Parathyroid adenoma (tissue), 2 donors: Measurements from ENCODE around the gene FYTTD1.

Experiments used
- H2AFZ ChIP-seq: fragments of 300-600 bp; sonication (generic); one replicate; pipeline ENCODE4 v1.7.0; 2017; ENCODE audit warnings: antibody characterized with exemption, mild to moderate bottlenecking
- H3K27ac ChIP-seq: fragments of 300-600 bp; sonication (generic); one replicate; pipeline ENCODE4 v1.7.0; 2017
- H3K27me3 ChIP-seq: fragments of 300-600 bp; sonication (generic); one replicate; pipeline ENCODE4 v1.7.0; 2017; ENCODE audit warnings: low read length; ENCODE audit not compliant: control insufficient read depth, insufficient read depth
- H3K36me3 ChIP-seq: fragments of 300-600 bp; sonication (generic); one replicate; pipeline ENCODE4 v1.7.0; 2017; ENCODE audit warnings: low read length; ENCODE audit not compliant: control insufficient read depth, insufficient read depth
- H3K4me1 ChIP-seq: fragments of 300-600 bp; sonication (generic); one replicate; pipeline ENCODE4 v1.7.0; 2017; ENCODE audit warnings: control low read depth
- H3K4me2 ChIP-seq: fragments of 300-600 bp; sonication (generic); one replicate; pipeline ENCODE4 v1.7.0; 2017; ENCODE audit warnings: low read length
- H3K4me3 ChIP-seq: fragments of 300-600 bp; sonication (generic); one replicate; pipeline ENCODE4 v1.7.0; 2017; ENCODE audit warnings: low read depth, low read length
- H3K79me2 ChIP-seq: fragments of 300-600 bp; sonication (generic); one replicate; pipeline ENCODE4 v1.7.0; 2017; ENCODE audit warnings: control low read depth
- H3K9ac ChIP-seq: fragments of 300-600 bp; sonication (generic); one replicate; pipeline ENCODE4 v1.7.0; 2017; ENCODE audit warnings: mild to moderate bottlenecking
- H3K9me3 ChIP-seq: fragments of 300-600 bp; sonication (generic); one replicate; pipeline ENCODE4 v1.7.0; 2017; ENCODE audit warnings: low read length; ENCODE audit not compliant: control insufficient read depth
- CTCF ChIP-seq: fragments of 300-600 bp; sonication (generic); IDR thresholded peaks from one replicate; pipeline ENCODE4 v1.7.0; 2017; ENCODE audit warnings: antibody characterized with exemption, mild to moderate bottlenecking
- donor health status: primary hyperparathyroidism.

FYTTD1 gene

GRCh38 chr3:197748597-197749314 lies 927 bp upstream of the FYTTD1 start:
- Histone ChIP-seq H3K27me3 (no peaks in the 10 kb centered on the region), H3K36me3 (no peaks in the 10 kb centered on the region), H3K4me1 (no peaks in the 10 kb centered on the region), H2AFZ (peak overlapping the region; percentile 96), H3K27ac (peak overlapping the region; percentile 91), H3K4me3 (peak overlapping the region; percentile 86), H3K9me3 (no peaks in the 10 kb centered on the region), H3K4me2 (peak overlapping the region; percentile 99), H3K79me2 (peaks cover 10% of the 10 kb centered on the region), H3K9ac (no peak overlapping the region)
- TF ChIP-seq CTCF: no peak

GRCh38 chr3:197749315-197749600 lies 425 bp upstream of the FYTTD1 start:
- Histone ChIP-seq H3K4me1 (no peaks in the 10 kb centered on the region), H2AFZ (peak overlapping the region; percentile 96), H3K79me2 (peaks cover 14% of the 10 kb centered on the region), H3K9ac (no peak overlapping the region), H3K9me3 (no peaks in the 10 kb centered on the region), H3K27ac (peak overlapping the region; percentile 91), H3K4me2 (peak overlapping the region; percentile 99), H3K27me3 (no peaks in the 10 kb centered on the region), H3K36me3 (no peaks in the 10 kb centered on the region), H3K4me3 (peak overlapping the region; percentile 86)
- TF ChIP-seq CTCF: no peak

GRCh38 chr3:197750396-197750831 lies 731 bp downstream of the FYTTD1 start:
- H3K4me2 ChIP-seq: peak overlapping the region; percentile 99
- no peaks in the 10 kb centered on the region for H3K27me3 ChIP-seq
- no peaks in the 10 kb centered on the region for H3K36me3 ChIP-seq
- peak overlapping the region; percentile 92 for H2AFZ ChIP-seq
- no peaks in the 10 kb centered on the region for H3K9me3 ChIP-seq
- H3K27ac ChIP-seq: peak overlapping the region; percentile 91
- H3K4me3 ChIP-seq: peak overlapping the region; percentile 86
- peaks cover 18% of the 10 kb centered on the region for H3K79me2 ChIP-seq
- TF ChIP-seq CTCF: no peak
- H3K4me1 ChIP-seq: no peaks in the 10 kb centered on the region
- peak overlapping the region; percentile 22 for H3K9ac ChIP-seq

- TF ChIP-seq CTCF: no peak
- no peaks in the 10 kb centered on the region for H3K36me3 ChIP-seq
- peak overlapping the region; percentile 91 for H3K27ac ChIP-seq
- peak overlapping the region; percentile 99 for H3K4me2 ChIP-seq
- peak overlapping the region; percentile 22 for H3K9ac ChIP-seq
- no peaks in the 10 kb centered on the region for H3K9me3 ChIP-seq
- H3K27me3 ChIP-seq: no peaks in the 10 kb centered on the region
- H3K4me1 ChIP-seq: no peaks in the 10 kb centered on the region
- H2AFZ ChIP-seq: peak overlapping the region; percentile 92
- H3K79me2 ChIP-seq: peaks cover 24% of the 10 kb centered on the region
- peak overlapping the region; percentile 86 for H3K4me3 ChIP-seq
These were observed 1.4 kb downstream of the FYTTD1 start for GRCh38 chr3:197750858-197751737.
